HG03108 (cell line): ENCODE data around the gene KCMF1.

Source experiments
- ATAC-seq: cut with Tn5 transposase; IDR thresholded peaks from one replicate; pipeline ENCODE4 v1.9.1; 2021; ENCODE audit warnings: moderate library complexity; ENCODE audit not compliant: unreplicated experiment

Gene KCMF1

DNA sequence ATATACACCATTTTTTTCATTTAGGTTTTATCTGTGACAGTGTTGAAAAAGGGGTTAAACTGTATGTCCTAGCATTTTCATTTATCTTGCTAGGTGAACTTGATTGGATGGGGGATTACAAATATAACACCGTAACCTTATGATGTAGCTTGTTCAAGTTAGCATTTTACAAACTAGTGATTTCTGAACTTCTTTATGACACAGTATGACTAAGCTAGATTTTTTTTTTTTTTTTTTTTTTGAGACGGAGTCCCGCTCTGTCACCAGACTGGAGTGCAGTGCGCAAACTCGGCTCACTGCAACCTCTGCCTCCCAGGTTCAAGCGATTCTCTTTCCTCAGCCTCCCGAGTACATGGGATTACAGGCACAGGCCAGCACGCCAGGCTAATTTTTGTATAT, 47.1 kb downstream of the KCMF1 start:
- no peak for ATAC-seq

DNA sequence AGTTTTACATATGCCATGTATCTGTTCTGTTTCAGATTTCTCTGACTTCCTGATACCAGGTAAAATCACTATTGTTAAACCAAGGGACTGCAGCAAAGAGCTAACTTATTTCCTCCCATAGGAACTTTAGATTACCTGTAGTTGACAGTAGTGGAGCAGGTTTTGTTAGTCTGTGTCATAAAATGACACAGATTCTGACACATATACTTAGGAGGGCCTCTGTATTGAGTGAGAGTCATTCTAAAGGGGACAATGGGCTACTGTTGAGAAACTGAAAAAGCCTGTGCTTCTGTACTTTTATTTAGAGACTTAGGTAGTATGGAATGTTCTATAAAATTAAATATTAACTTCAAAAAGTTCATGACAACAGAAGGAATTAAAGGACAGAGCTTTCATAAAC, 48.2 kb downstream of the KCMF1 start:
- no peak for ATAC-seq

GRCh38 chr2:85022232-85022631, 51.3 kb downstream of the KCMF1 start:
- ATAC-seq: no peak

- no peak for ATAC-seq
Observed at GRCh38 chr2:85024372-85025047, 53.5 kb downstream of the KCMF1 start.

DNA sequence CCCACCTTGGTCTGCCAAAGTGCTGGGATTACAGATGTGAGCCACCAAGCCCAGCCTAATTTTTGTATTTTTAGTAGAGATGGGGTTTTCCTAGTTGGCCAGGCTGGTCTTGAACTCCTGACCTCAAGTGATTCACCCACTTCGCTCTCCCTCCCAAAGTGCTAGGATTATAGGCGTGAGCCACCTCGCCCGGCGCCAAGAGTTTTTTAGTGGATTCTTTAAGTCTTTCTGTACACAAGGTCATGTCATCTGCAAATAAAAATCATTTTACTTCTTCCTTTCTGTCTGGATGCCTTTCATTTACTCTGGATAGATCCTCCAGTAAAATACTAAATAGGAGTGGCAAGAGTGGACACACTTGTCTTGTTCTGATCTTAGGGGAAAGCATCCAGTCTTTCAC, 61.7 kb downstream of the KCMF1 start:
- no peak for ATAC-seq

DNA sequence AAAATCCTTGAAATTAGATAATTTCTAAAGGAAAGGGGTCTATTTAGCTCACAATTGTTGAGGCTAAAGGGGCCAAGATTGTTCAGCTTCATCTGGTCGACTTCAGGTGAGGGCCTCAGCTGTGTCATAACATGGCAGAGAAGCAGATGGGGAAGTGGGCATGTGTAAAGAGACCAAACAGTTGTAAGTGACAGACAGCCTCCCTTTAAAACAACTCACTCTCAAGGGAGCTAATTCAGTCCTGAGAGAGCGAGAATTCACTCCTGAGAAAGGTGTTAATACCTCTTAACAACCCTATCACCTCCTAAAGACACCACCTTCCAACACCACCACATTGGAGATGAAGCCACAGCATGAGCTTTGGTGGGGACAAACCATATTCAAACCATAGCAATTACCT, 62.4 kb downstream of the KCMF1 start:
- no peak for ATAC-seq

DNA sequence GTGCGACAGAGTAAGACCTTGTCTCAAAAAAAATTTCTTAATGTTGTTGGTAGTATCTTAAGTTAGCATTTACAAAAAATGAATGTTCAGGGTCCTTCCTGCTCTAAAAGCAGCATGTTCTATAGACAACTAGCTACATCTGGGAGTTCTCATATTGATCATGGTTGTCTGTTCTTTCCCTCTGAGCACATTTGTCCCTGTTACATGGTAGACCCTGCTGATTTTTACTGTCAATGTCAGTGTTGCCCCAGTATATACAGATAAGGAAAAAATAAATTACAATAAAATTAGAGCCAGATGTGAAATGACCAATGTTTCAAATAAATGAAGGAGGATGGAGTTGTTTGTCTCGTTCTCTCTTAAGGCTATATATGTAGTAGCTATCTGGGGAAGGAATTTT, 63.2 kb downstream of the KCMF1 start:
- ATAC-seq: no peak

DNA sequence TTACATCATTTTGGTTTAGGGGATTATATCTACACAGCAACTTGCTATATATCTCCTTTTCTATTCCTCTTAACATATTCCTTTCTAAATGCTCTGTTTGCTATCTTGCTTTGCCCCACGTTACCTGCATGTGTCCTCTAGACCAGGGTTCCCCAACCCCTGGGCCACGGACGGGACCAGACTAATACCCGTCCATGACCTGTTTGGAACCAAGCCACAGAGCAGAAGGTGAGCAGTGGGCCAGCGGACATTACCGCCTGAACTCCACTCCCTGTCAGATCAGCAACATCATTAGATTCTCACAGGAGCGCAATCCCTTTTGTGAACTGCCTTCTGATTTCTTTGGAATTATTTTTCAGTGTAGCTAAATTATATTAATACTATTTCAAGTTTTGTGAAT, 66.7 kb downstream of the KCMF1 start:
- ATAC-seq: no peak

DNA sequence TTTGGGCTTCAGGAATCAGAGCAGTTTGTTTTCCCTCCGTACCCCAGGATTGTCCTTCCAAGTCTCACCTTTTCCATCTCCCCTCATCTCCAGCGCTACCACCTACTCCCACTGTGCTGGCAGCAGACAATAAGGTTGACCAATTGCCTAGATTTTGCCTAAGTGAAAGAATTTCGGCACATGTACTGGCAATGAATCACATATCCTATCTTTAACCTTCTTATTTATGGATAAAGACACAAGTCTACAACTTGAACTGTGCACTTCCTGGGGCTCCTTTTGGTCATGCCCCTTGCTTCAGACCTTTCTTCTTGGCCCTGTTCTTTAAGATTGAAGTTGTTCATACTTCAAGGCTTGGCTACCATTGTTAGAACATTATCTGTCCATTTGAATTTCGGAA, 71.4 kb downstream of the KCMF1 start:
- no peak for ATAC-seq

DNA sequence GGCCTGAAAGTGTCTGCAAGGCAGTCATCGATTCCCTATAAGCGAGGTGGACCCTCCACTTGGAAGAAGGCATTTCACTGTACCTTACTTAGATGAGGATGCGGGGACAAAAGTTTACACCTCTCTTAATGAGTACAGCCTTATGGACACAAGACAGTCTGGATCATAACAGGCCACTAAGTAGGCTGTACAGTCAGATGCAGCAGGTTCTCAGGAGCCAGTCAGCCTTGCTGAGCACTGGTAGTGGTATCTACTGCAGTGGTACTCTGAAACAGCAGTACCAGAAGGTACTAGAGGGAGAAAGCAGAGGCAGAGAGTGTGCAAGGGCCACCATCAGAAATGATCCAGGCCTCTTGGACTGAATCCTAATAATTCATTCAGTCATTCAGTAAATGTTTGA, 77.6 kb downstream of the KCMF1 start:
- no peak for ATAC-seq

- ATAC-seq: no peak
Observed at GRCh38 chr2:85049236-85049635, 78.3 kb downstream of the KCMF1 start.

GRCh38 chr2:85053802-85054201, 82.8 kb downstream of the KCMF1 start:
- no peak for ATAC-seq

DNA sequence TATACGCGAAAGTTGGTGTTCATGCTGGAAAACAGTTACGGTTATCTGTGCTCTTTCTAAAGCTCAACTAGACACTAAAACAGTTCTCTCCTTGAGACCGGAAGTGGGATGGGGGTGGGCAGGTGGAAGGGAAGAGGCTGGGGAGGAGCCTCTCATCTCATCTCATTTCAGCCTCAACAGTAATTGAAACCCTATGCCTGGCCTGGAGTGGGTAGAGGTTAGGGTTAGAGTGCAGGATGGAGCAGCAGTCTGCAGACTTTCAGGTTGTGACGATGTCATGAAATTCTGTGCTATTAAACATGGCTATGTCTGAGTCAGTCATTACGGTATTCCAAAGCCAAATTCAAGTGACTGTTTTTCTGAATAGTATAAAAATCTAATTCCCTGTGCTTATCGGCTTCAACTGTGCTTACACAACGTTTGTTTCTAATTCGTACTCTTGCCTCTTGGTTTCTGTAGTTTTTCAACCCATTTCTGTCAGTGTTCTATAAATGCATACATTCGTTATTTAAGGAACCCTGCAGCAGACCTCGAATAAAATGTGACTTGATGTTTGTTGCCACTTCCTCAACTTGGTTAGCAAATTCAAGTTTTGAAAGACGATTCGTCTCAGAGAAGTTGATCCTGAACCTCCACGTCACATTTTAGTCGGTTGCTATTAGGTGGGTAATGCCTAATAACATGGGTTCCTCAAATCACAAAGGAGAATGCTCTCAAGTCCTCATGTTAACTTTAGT, 86.4 kb downstream of the KCMF1 start:
- no peak for ATAC-seq

DNA sequence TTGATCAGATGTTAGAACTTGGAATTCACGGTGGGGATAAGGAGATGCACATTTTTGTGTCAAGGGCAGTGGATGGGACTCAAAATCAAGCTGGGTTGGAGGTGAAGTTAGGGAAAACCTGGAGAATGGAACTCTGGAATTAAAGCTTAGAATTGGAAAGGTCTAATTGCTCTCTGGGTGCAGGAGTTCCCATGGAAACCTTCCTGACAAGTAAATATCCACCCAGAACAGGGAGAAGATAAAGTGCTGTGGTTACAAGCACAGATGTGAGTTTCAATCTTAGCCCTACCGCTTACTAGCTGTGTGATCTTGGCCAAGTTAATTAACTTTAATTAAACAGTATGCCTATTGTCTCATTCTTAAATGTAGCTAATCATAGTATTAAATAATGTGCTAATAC, 90.9 kb downstream of the KCMF1 start:
- ATAC-seq: no peak

DNA sequence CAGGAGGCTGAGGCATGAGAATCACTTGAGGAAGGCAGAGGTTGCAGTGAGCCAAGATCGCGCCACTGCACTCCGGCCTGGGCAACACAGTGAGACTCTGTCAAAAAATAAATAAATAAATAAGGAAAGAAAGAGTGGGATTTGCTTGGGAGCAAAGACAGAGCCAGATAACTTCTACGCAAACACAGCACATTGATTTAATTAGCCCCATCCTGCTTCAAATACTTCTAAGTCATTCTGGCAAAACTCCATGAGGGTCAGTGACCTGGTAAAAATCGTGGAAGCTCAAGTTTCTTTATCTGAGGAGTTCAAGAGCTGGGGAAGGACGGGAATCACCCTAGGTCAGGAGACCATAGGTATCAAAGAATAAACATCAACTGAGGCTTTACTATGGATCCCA, 91.6 kb downstream of the KCMF1 start:
- no peak for ATAC-seq

DNA sequence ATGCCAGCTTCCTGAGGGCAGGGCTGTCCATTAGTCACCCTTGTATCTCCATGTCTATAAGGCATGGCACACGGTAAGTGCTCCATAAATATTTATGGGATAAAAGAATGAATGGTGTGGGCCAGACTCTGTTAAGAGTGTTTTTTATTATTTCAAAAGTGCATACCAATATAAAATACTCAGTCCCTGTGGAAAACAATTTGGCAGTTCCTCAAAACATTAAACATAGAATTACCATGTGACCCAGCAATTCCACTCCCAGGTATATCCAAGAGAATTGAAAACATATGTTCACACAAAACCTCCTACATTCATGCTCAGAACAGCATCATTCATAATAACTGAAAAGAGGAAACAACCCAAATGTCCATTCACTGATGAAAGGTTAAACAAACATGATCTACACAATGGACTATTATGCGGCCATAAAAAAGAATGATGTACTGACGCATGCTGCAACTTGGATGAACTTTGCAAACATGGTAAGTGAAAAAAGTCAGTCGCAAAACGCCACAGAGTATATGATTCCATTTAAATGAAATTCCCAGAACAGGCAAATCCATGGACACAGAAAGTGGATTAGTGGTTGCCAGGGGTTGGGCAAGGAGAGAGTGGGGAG, 93.1 kb downstream of the KCMF1 start:
- ATAC-seq: no peak

DNA sequence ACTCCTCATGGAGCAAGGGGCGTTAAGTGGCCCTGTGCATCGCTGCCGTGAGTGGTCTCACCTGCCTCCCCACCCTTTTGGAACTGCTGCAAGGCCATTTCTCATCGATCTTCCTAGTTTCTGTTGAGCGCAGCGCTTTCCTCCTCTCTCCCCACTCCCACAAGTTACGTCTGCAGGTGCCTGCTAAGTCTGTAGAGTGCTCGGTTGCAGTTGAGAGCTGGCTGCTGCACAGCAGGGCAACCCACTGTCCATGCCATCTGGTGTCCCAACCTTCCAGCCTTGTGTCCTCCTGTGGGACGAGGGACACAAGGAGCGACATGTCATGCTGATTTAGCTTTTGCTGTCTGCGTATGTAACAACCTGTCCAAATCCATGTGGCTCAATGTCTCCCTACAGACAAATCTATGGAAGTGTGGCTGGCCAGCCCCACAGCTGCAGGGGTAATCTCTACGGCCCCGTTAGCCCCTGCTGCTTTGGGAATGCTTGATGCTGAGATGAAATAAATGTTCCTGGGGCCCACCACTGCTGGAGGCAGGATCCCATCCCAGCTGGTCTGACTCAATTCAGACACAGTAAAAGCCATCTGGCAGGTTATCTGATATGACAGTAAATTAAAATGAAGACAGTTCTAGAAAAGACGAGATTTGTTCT, 94.1 kb downstream of the KCMF1 start:
- no peak for ATAC-seq

GRCh38 chr2:85066006-85066740, 95.2 kb downstream of the KCMF1 start:
- ATAC-seq: no peak

- peak; percentile 52 for ATAC-seq
Observed at GRCh38 chr2:85066874-85067351, 96.0 kb downstream of the KCMF1 start.

GRCh38 chr2:85071096-85071495, 100.1 kb downstream of the KCMF1 start:
- no peak for ATAC-seq

DNA sequence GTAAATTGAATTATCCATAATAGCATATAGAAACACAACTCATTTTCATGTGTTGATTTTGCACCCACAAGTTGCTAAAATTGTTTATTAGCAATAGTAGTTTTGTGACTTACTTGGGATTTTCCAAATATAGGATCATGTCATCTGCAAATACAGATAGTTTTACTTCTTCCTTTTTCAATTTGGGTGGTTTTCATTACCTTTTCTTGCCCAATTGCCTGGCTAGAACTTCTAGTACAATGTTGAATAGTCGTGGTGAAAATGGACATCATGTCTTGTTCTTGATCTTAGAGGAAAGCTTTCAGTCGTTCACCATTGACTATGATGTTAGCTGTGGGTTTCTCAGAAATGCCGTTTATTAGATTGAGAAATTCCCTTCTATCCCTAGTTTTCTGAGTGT, 102.1 kb downstream of the KCMF1 start:
- no peak for ATAC-seq
